HG02642 (cell line): ENCODE measurements around the gene BCAS3.
"Not testable (repeated sequence)": the region's sequence is repeated elsewhere in the genome, so short reads cannot be mapped to it uniquely, and the experiment has no call there.

ENCODE experiments used
- ATAC-seq: cut with Tn5 transposase; IDR thresholded peaks from one replicate; pipeline ENCODE4 v1.9.1; 2021; ENCODE audit warnings: mild to moderate bottlenecking; ENCODE audit not compliant: unreplicated experiment, poor library complexity

Gene BCAS3

DNA sequence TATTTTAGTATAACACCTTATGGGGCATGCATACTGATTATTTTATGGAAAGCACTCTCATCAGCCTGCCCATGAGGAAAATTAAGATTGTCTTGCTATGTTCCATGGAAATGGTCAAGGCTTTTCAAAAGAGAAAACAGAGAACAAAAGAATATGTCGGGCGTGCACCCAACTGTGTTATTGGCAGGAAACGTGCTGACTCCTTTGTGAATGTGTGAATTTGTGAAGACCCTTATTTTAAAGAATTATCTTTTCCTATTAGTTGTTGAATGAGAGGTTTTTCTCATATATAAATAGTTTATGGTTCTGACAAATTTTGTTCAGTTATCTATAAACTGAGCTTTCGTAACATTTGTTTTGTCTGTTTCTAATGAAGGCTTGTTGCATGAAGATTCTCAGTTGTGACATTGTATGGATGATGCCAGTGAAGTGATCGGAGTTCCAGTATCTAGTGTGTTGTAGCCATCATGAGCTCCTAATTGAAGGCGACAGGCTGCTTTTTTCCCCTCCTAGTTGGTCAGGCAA, 180.0 kb downstream of the BCAS3 start:
- no peak for ATAC-seq

DNA sequence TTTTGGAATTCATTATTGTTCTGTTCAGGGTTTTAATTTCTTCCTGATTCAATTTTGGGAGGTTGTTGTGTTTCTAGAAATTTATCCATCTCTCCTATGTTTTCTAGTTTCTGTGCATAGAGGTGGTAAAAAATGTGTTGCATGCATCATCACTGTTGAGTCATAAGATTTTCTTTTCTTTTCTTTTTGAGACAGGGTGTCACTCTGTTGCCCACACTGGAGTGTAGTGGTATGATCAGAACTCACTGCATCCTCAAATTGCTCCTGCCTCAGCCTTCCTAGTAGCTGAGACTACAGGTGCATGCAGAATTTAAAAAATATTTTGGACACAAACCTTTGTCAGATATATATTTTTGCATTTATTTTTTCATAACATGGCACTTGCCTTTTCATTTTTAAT, 184.8 kb downstream of the BCAS3 start:
- ATAC-seq, result no peak

DNA sequence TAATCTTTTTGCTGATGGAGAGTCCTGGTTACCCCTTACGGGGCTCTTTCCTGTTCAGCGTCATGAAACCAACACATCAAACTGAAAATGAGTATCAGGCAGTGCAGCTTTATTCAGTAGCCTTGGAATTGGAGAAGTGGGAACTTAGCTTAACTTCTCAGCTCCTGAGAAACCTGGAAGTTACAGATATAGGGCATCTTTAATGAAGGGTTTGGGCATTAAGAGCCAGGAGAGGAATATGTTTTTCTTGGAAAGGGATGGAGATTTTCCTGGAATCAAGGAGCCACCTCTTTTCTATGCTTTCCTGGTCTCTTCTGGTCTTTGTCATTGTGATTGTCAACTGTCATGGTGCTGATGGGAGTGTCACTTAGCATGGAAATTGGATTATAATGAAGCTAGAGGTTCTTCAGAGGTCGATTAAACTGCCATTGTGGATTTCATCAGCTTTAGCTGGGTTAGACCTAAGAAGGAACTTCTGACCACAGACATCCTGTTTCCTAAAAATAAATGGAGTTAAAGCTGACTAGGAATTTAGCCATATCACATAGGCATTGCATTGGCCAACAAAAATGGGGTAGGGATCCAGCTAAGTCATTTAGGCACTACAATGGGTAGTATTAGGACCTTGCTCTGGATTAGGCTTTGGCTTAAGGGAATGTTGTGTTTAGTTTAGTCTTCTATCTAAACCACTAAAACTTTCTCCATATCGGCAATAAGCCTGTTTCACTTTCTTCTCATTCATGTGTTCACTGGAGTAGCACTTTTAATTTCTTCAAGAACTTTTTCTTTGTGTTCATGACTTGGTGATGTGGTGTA, 186.4 kb downstream of the BCAS3 start:
- ATAC-seq, result no peak

DNA sequence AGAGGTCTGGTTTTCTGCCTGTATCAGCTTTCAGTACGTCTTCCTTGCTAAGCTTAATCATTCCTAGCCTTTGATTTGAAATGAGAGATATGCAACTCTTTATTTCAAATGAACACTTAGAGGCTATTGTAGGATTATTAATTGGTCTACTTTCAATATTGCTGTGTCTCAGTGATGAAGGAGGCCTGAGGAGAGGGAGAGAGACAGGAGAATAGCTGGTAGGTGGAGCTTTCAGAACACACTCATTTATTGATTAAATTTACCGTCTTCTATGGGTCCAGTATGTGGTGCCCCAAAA, 187.0 kb downstream of the BCAS3 start:
- ATAC-seq, result no peak

DNA sequence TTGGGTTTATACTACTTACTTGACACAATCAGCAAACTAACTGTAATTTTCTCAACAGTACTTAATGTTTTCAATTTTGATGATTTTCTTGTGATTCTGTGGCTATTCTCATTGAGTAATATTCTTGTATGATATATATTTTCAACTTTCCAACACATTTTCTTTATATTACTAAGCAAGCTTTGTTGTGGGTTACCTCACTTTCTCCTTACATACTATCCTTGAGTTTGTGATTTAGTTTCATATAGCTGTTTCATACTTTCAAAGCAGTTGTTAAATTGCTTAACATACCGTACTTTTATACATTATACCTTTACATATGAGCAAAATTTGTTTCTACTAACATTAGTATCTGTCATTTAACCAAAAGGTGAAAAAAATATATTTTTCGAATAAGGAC, 197.1 kb downstream of the BCAS3 start:
- ATAC-seq, result no peak

DNA sequence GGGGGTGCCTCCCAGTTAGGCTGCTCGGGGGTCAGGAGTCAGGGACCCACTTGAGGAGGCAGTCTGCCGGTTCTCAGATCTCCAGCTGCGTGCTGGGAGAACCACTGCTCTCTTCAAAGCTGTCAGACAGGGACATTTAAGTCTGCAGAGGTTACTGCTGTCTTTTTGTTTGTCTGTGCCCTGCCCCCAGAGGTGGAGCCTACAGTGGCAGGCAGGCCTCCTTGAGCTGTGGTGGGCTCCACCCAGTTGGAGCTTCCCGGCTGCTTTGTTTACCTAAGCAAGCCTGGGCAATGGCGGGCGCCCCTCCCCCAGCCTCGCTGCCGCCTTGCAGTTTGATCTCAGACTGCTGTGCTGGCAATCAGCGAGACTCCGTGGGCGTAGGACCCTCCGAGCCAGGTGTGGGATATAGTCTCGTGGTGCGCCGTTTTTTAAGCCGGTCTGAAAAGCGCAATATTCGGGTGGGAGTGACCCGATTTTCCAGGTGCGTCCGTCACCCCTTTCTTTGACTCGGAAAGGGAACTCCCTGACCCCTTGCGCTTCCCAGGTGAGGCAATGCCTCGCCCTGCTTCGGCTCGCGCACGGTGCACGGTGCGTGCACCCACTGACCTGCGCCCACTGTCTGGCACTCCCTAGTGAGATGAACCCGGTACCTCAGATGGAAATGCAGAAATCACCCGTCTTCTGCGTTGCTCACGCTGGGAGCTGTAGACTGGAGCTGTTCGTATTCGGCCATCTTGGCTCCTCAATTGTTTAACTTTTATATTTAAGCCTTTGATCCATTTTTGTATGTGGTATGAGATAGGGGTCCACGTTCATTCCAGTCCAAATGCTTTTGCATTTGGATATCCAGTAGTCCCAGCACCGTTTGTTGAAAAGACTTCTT, 209.3 kb downstream of the BCAS3 start:
- ATAC-seq, result not testable (repeated sequence)

DNA sequence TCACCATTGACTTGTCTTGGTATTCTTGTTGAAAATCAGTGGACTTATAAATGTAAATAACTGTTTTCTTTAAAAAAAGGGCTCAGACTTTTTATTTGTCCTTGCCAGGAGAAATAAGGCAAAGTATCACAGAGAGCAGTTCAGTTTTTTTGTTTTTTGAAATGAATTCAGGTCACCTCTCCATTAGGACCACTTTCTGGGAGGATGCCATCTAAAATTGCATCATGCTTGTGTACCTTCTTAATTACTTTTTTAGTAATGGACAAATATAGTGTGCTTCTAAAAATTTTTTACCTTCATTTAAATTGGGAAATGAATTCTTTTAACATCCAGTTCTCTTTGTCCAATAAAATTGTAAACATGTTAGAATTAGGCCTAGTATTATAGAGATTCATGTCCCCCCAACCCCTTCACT, 210.0 kb downstream of the BCAS3 start:
- no peak for ATAC-seq

DNA sequence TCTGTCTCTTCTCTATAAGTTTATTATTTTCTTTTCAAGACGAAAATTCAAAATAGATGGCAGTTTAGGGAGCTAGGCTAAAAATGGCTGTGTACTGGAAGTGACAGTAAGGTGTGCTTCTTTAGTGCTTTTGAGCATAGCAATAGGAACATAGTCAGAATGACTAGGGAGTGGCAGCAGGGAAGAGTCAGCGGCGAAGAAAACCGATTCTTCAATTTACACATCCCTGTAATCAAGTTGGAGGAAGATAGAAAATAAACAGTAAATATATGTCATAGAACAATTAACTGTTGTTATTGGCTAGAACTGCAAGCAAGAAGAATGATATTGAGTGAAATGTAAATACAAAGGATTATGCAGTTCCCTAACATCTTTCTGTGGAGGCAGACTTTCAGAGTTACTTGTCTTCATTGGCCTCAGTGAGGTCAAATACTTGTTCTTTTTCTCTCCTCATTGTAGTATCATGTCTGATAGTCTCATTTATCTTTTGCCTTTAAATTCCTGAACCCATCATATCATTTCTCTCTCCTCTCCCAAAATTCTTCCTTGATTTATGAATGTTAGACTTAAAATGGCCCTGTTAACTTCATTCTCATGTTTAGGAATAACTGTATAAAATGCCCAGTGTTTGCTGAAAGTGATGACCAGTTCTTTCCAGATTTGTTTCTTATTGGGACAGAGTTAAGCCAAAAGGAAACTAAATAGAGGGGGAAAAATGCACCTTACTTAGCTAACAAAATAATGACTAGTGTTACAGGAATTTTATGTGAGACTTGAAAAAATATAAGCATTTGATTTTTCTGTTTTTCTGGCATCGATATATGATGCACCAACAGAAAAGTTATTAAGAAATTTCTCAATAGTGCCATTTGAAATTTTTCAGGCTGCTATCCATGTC, 211.4 kb downstream of the BCAS3 start:
- ATAC-seq, result no peak

DNA sequence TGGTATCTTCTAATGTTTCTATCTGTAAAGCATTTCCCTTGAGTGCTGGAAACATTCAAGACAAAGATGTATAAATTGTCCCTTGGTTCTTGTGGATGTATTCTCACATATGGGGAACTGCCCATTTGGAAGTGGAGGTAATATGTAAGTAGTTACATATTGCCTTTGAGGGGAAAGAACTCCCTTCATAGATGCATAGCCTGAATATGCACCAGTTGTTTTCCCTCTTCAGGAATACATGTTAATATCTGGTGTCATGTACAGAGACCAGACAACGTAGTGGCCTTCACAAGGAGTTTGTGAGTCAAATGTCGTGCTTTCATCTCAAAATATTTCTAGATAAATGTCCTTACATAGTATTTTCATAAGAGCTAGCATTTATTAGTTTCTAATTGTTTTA, 213.5 kb downstream of the BCAS3 start:
- no peak for ATAC-seq

DNA sequence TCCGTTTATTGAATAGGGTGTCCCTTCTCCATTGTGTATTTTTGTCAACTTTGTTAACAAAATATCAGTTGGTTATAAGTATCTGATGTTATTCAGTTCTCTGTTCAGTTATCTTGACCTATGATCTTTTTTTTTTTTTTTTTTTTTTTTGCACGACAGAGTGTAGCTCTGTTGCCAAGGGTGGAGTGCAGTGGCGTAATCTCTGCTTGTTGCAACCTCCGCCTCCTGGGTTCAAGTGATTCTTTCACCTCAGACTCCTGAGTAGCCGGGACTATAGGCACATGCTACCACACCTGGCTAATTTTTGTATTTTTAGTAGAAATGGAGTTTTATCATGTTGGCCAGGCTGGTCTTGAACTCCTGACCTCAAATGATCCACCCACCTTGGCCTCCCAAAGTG, 215.8 kb downstream of the BCAS3 start:
- no peak for ATAC-seq

DNA sequence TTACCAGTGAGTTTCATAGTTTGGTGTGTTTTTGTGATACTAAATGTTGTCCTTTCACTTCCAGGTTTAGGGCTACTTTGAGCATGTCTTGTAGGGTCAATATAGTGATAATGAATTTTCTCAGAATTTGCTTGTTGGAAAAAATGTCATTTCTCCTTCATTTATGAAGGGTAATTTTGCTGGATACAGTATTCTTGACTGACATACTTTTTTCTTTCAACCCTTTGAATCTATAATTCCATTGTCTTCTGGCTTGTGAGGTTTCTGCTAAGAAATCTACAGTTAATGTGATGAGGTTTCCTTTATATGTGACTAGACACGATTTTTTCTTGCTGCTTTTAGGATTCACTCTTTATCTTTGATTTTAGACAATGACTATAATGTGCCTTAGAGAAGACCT, 219.3 kb downstream of the BCAS3 start:
- no peak for ATAC-seq

DNA sequence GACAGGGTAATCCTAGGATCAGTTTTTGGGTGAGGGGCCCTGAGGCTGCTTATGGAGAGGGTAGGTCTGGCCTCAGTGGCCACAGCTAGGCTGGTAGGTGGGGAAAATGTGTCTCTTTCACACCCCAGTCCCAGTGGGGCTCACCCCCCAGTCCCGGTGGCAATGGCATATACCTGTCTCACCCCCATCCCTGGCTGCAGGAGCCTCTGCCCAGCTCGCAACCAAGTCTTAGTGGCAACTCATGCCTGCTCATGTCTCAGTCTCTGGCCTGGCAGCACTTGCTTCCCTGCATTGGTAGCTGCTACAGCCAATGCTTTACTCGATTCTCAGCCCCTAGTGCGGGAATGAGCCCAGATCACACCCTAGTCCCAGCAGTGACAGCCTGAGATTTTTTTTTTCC, 221.5 kb downstream of the BCAS3 start:
- no peak for ATAC-seq

DNA sequence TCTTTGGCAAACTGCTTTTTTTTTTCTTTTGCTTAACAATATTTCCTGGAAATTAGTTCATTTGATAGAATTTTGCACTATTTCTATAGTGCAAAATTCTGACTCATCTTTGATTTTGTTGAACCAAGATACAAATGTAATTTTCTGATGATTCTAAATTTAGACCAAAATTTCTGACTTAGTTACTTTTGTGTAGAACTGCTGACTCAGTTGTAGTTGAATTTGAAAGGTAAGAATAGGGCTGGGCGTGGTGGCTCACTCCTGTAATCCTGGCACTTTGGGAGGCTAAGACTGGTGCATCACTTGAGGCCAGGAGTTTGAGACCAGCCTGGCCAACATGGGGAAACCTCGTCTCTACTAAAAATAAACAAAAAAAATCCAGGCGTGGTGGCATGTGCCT, 223.0 kb downstream of the BCAS3 start:
- no peak for ATAC-seq

DNA sequence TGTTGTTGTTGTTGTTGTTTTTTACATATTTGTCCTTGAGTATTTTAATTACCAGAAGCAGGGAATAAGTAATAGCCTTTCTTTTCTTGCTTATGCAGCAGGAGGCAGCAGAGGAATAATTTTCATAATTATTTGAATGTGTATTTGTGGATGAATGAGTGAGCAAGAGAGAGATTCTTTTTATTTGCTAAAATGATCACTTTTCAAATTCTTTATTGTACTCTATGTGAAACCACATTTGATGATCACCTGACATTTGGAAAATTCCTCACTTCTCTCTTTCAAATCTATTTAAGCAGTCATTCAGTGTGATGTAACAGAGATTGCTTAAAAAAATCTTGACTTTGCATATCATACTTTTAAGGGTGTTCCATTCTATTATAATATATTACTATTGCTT, 223.6 kb downstream of the BCAS3 start:
- ATAC-seq, result no peak

DNA sequence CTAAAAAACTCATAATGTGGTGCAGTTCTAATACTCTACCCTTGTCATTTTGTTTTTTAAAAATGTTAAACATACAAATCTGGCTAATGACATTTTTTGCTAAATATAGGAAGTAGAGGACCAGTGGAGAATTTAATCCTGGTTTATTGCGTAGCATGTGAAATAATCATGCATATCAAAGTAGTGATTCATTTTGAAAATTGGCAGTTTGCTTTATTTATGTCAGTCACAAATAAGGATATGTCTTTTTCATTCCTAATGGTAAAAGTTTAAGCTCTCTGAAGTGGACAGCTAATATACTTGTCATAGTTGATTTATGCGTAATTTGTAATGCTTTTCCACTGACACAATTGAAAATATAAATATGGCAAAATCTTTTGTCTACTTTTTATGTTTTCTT, 224.2 kb downstream of the BCAS3 start:
- no peak for ATAC-seq

DNA sequence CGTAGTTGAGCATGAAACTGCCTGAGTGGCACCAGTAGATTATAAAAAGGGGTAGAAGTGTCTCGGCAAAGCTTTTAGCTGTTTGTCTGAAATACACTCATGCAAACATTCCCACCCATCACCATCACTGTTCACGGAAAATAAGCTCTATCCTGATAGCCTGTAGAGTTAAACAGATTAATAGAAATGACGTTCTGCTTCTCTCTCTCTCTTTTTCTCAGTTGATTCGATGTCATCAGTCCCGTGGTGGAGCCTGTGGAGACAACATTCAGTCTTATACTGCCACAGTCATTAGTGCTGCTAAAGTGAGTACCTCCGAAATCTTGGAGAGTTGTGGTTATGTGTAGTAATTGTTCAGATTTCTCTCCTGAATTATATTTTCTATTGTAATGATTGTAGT, 224.7 kb downstream of the BCAS3 start:
- ATAC-seq, result no peak

DNA sequence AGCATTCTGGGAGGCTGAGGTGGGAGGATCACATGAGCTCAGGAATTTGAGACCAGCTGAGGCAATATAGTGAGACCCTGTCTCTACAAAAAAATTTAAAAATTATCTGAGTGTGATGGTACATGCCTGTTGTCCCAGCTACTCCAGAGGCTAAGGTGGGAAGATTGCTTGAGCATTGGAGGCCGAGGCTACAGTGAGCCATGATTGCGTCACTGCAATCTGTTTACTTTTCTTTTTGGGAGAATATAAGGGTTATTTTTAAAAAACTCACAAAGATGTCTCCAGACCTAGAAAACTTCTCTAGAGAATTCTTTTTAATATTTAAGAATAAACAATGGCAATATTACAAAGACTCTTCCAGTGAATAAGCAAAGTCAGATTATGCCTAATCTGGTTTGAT, 226.9 kb downstream of the BCAS3 start:
- ATAC-seq, result no peak

DNA sequence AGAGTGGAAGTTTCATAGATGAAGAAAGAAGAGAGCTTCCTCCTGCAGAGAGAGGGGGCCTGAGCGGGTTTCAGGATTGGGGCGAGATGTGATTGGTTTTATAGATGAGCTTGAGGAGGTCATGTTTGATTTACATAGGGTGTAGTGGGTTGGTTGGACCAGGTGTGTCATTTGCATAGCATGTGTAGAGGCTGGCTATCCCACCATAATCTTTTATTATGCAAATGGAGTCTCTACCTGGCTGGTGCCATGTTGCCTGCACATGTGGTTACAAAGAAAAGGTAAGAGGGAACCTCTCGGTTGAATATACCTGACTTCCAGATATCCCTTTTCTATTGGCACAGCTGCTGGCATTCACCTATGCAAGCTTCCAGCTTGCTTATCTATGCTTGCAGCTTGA, 228.1 kb downstream of the BCAS3 start:
- no peak for ATAC-seq

DNA sequence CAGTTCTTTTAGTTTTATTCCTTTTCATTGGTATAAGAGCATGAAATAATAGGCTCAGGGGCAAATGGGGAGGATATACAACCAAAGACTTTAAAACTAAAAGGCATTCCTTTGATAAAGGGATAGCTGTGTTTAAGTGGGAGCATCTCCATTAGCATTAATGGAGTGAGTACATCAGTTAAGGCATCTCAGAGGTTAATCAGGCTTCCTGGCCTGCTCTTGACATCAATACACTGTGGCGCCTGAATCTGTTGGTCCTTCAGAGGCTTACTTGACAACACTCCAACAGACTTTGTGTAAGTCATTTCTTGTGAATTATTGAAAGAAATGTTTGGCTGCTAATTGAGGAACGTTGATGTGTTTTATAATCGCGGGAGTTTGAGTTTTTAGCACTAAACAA, 230.7 kb downstream of the BCAS3 start:
- no peak for ATAC-seq

DNA sequence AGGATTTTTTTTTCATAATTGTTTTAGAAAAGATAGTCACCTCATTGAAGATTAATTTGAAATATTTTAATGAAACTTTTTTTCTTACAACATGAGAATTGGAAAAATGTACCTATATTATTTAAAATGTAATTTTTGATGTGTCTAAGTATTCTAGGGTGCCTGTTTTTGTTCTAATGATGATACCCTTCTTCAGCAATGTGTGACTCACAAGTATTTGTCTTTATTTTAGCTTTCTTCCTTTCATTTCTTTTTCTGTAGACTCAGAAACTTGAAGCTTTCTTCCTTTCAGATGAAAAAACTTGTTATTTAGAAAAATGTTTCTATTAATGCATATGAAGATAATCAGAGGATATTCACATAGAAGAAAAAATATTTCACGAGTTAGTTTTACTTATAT, 231.8 kb downstream of the BCAS3 start:
- no peak for ATAC-seq

DNA sequence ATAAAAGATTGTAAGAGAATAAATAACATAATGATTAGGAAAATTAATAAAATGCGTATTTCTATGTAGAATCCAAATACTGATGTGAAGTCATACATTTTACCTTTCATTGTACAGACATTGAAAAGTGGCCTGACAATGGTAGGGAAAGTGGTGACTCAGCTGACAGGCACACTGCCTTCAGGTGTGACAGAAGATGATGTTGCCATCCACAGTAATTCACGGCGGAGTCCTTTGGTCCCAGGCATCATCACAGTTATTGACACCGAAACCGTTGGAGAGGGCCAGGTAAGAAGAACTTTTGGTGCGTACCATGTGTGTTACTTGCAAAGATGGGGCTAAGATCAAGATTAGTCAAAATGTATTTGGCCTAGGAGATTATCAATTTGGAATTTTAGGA, 232.8 kb downstream of the BCAS3 start:
- no peak for ATAC-seq
